Esophagus squamous epithelium (tissue), 5 donors: ENCODE data around the gene TBC1D8B. TPM values are rescaled to one million over a fixed set of nuclear protein-coding genes. Genes with fewer than 3 reads are reported as not detected.
"Not testable (repeated sequence)": the region's sequence is repeated elsewhere in the genome, so short reads cannot be mapped to it uniquely, and the experiment has no call there.

Source experiments
- DNase-seq: peaks from one replicate; lab custom pipeline; 2025; lab: John Stamatoyannopoulos, UW
- H3K27ac ChIP-seq, 4 donors: fragments of 200-600 bp; sonication (generic); one replicate each; pipeline ENCODE4 v1.5.1; 2016 to 2019; ENCODE audit warnings: mild to moderate bottlenecking in 1 of 4
- H3K27me3 ChIP-seq, 4 donors: fragments of 200-600 bp; sonication (generic); 1 replicate in 3 of 4; 2 replicates in 1 of 4; pipeline versions ENCODE4 v1.5.1 to v1.6.0; 2017 to 2021; ENCODE audit warnings: antibody characterized with exemption in 1 of 4
- H3K36me3 ChIP-seq, 3 donors: fragments of 200-600 bp; sonication (generic); one replicate each; pipeline ENCODE4 v1.5.1; 2016 to 2019
- H3K4me1 ChIP-seq, 3 donors: fragments of 200-600 bp; sonication (generic); one replicate each; pipeline ENCODE4 v1.5.1; 2017 to 2019
- H3K4me3 ChIP-seq, 4 donors: fragments of 200-600 bp; sonication (generic); 1 replicate in 3 of 4; 2 replicates in 1 of 4; pipeline ENCODE4 v1.5.1; 2016 to 2019; ENCODE audit warnings: mild to moderate bottlenecking in 2 of 4, moderate library complexity in 1 of 4
- H3K9me3 ChIP-seq, 3 donors: fragments of 200-600 bp; sonication (generic); one replicate each; pipeline ENCODE4 v1.5.1; 2016 to 2019
- CTCF ChIP-seq, 6 experiments: fragments of 450-650 bp in 4 of 6; fragments of 200-600 bp in 2 of 6; sonication (generic) in 2 of 6; IDR thresholded peaks; one replicate each; pipeline ENCODE4 v1.5.1; 2016 to 2019; ENCODE audit warnings: antibody characterized with exemption in 6 of 6, mild to moderate bottlenecking in 4 of 6, moderate library complexity in 4 of 6
- POLR2A ChIP-seq, 4 donors: fragments of 450-650 bp; IDR thresholded peaks; one replicate each; pipeline ENCODE4 v1.6.1; 2017; ENCODE audit warnings: antibody characterized with exemption in 4 of 4, mild to moderate bottlenecking in 4 of 4, moderate library complexity in 3 of 4
- WGBS, 2 donors: methylation state at CpG; one replicate each; pipeline ENCODE4 v1.1.5; 2018; 5-methylcytosine and 5-hydroxymethylcytosine counted together
- intact Hi-C: fragments of 100-400 bp; cut with DNase I; formaldehyde crosslinking; loops from one replicate; pipeline ENCODE4 v1.15.0; 2022
- total RNA-seq, 4 donors: library from RNA; depleted of rRNA; stranded (reverse); fragments of >200 nt; gene quantifications; one replicate each; pipeline ENCODE4 v1.1.0, GENCODE V29; 2016
- donor health status: DM: yes; HTN: yes; CAD: no.

Gene TBC1D8B
- total RNA-seq, 4 donors from 2014 or later = 2.3 to 3.9 (median 3.4) TPM

- Histone ChIP-seq H3K27ac (no peak overlapping the region), H3K4me3 (no peak overlapping the region), H3K9me3 (peaks cover 0 to 10% (median 0%) of the 10 kb centered on the region in 3 donors), H3K27me3 (no peaks in the 10 kb centered on the region), H3K4me1 (no peaks in the 10 kb centered on the region), H3K36me3 (no peaks in the 10 kb centered on the region)
- TF ChIP-seq POLR2A (IDR thresholded peaks at IDR 0.05) = no peak
- peak in 3 of 6 experiments; percentile 10 to 20 (median 14) for TF ChIP-seq CTCF (IDR thresholded peaks at IDR 0.05)
- WGBS, 2 donors = 18% methylated on average over 2 of the region's 13 CpGs; no CpG with 5 or more reads in 1 of the 2 donors
- intact Hi-C loops = no loop called here
- no peak for DNase-seq
These were observed 60.7 kb downstream of the TBC1D8B start for GRCh38 chrX:106862972-106863688.

- H3K4me1 ChIP-seq = no peaks in the 10 kb centered on the region
- H3K27me3 ChIP-seq = no peaks in the 10 kb centered on the region
- intact Hi-C loops = no loop called here
- no peak overlapping the region for H3K4me3 ChIP-seq
- no peak overlapping the region for H3K27ac ChIP-seq
- no peak for DNase-seq
- H3K36me3 ChIP-seq = no peaks in the 10 kb centered on the region
- TF ChIP-seq POLR2A (IDR thresholded peaks at IDR 0.05) (no peak), CTCF (IDR thresholded peaks at IDR 0.05) (no peak)
- no CpG with 5 or more reads among the region's 9 CpGs for WGBS, 2 donors
- peaks cover 0 to 6% (median 0%) of the 10 kb centered on the region in 3 donors for H3K9me3 ChIP-seq
These were observed 61.2 kb downstream of the TBC1D8B start for GRCh38 chrX:106863697-106864096.

- intact Hi-C loops, H3K36me3 ChIP-seq, DNase-seq, H3K4me1 ChIP-seq, H3K27ac ChIP-seq, H3K27me3 ChIP-seq, H3K9me3 ChIP-seq, H3K4me3 ChIP-seq: not testable (repeated sequence)
- WGBS, 2 donors = 84 to 95% methylated on average over 2 of the region's 2 CpGs
These were observed 70.3 kb downstream of the TBC1D8B start for GRCh38 chrX:106872796-106873195.

GRCh38 chrX:106874075-106874474 is 71.6 kb downstream of the TBC1D8B start:
- 30 to 36% methylated on average over 2 of the region's 2 CpGs for WGBS, 2 donors
- Histone ChIP-seq H3K27ac (no peak overlapping the region), H3K4me1 (no peaks in the 10 kb centered on the region), H3K9me3 (no peaks in the 10 kb centered on the region), H3K36me3 (no peaks in the 10 kb centered on the region), H3K27me3 (no peaks in the 10 kb centered on the region), H3K4me3 (no peak overlapping the region)
- intact Hi-C loops = no loop called here
- TF ChIP-seq POLR2A (IDR thresholded peaks at IDR 0.05) (no peak), CTCF (IDR thresholded peaks at IDR 0.05) (peak in 5 of 6 experiments; percentile 42 to 68 (median 60))
- no peak for DNase-seq

- Histone ChIP-seq H3K27ac (no peak overlapping the region), H3K36me3 (no peaks in the 10 kb centered on the region), H3K27me3 (no peaks in the 10 kb centered on the region), H3K9me3 (no peaks in the 10 kb centered on the region), H3K4me3 (no peak overlapping the region), H3K4me1 (no peaks in the 10 kb centered on the region)
- intact Hi-C loops = no loop called here
- TF ChIP-seq CTCF (IDR thresholded peaks at IDR 0.05) (no peak), POLR2A (IDR thresholded peaks at IDR 0.05) (no peak)
- DNase-seq = no peak
- WGBS, 2 donors = 63 to 67% methylated on average over 1 of the region's 1 CpG
These were observed 72.7 kb downstream of the TBC1D8B start for GRCh38 chrX:106875151-106875550.
